Calu3 (cell line): ENCODE data around the gene MAP4K2. TPM values are rescaled to one million over a fixed set of nuclear protein-coding genes. Genes with fewer than 3 reads are reported as not detected.

ENCODE experiments used
- BruUV-seq: library from RNA; stranded (reverse); fragments of 400-500 nt; replicated peaks from 2 replicates; lab custom pipeline; 2021; lab: Mats Ljungman, UMichigan
- CTCF ChIA-PET: fragments of 300-600 bp; sonication (Branson Sonifier 250); formaldehyde crosslinking; loops from one replicate; lab custom pipeline; 2022; ENCODE audit warnings: antibody characterized with exemption; lab: Charles Lee
- DNase-seq: peaks from one replicate; pipeline ENCODE4 v3.0.0; 2022
- H3K27ac Mint-ChIP-seq: one replicate; pipeline ENCODE4 v1.8.0; 2022; ENCODE audit warnings: mixed read lengths; ENCODE audit not compliant: unreplicated experiment
- H3K27me3 Mint-ChIP-seq: one replicate; pipeline ENCODE4 v1.8.0; 2022; ENCODE audit warnings: mixed read lengths; ENCODE audit not compliant: unreplicated experiment
- H3K36me3 Mint-ChIP-seq: one replicate; pipeline ENCODE4 v1.8.0; 2022; ENCODE audit warnings: mild to moderate bottlenecking, moderate library complexity, mixed read lengths; ENCODE audit not compliant: insufficient read depth, unreplicated experiment
- H3K4me1 Mint-ChIP-seq: one replicate; pipeline ENCODE4 v1.8.0; 2022; ENCODE audit warnings: mild to moderate bottlenecking, low read depth, mixed read lengths; ENCODE audit not compliant: unreplicated experiment
- H3K4me3 Mint-ChIP-seq: one replicate; pipeline ENCODE4 v1.8.0; 2022; ENCODE audit warnings: mild to moderate bottlenecking, low read depth, moderate library complexity, mixed read lengths; ENCODE audit not compliant: unreplicated experiment
- H3K9me3 Mint-ChIP-seq: one replicate; pipeline ENCODE4 v1.8.0; 2022; ENCODE audit warnings: low read depth, mixed read lengths; ENCODE audit not compliant: unreplicated experiment
- CTCF ChIP-seq: fragments of 200-600 bp; IDR thresholded peaks from one replicate; pipeline ENCODE4 v1.8.0; 2022; ENCODE audit warnings: antibody characterized with exemption; ENCODE audit not compliant: unreplicated experiment
- intact Hi-C: fragments of 100-400 bp; cut with micrococcal nuclease; formaldehyde crosslinking; loops from one replicate; pipeline ENCODE4 v1.10.0; 2022; ENCODE audit not compliant: unreplicated experiment
- total RNA-seq: library from RNA; stranded (reverse); gene quantifications from 2 replicates; pipeline ENCODE4 v1.2.3, GENCODE V29; 2022

The MAP4K2 gene
- total RNA-seq, 1 experiment from 2014 or later: 17.4 TPM

GRCh38 chr11:64759722-64760719 is 43.0 kb downstream of the MAP4K2 start, which contains the start of gene PYGM:
TSS of gene PYGM (minus strand) at chr11:64759974. CDS start at chr11:64759898, 76 bp downstream.
- no peak for TF ChIP-seq CTCF
- Mint-ChIP-seq H3K27me3 (no peaks in the 10 kb centered on the region), H3K4me1 (peaks cover 18% of the 10 kb centered on the region), H3K9me3 (no peaks in the 10 kb centered on the region), H3K4me3 (no peak within 1 kb of the TSS), H3K36me3 (peaks cover 47% of the 10 kb centered on the region), H3K27ac (no peak within 1 kb of the TSS)
- no TSS peak for BruUV-seq
- CTCF ChIA-PET: interaction anchor here (0.6 kb wide), 1 partner anchor 44 kb away, joined by 3 read pairs; no protein-coding TSS in a partner anchor
- DNase-seq: no peak
- intact Hi-C loops: no loop called here

GRCh38 chr11:64759131-64759721 is 43.8 kb downstream of the MAP4K2 start:
- Mint-ChIP-seq H3K27me3 (no peaks in the 10 kb centered on the region), H3K9me3 (no peaks in the 10 kb centered on the region), H3K27ac (no peak overlapping the region), H3K36me3 (peaks cover 39% of the 10 kb centered on the region), H3K4me3 (no peak overlapping the region), H3K4me1 (peaks cover 10% of the 10 kb centered on the region)
- TF ChIP-seq CTCF: no peak
- no peak for DNase-seq
- CTCF ChIA-PET: interaction anchor here (0.6 kb wide), 1 partner anchor 45 kb away, joined by 3 read pairs; no protein-coding TSS in a partner anchor
- no TSS peak for BruUV-seq
- intact Hi-C loops: no loop called here

- DNase-seq: no peak
- Mint-ChIP-seq H3K4me1 (peaks cover 8% of the 10 kb centered on the region), H3K9me3 (no peaks in the 10 kb centered on the region), H3K4me3 (no peak overlapping the region), H3K36me3 (peaks cover 33% of the 10 kb centered on the region), H3K27ac (no peak overlapping the region), H3K27me3 (no peaks in the 10 kb centered on the region)
- CTCF ChIA-PET: no interaction called here
- intact Hi-C loops: no loop called here
- BruUV-seq: no TSS peak
- no peak for TF ChIP-seq CTCF
These were observed 44.5 kb downstream of the MAP4K2 start for GRCh38 chr11:64758330-64759079.

GRCh38 chr11:64757549-64758329 is 45.3 kb downstream of the MAP4K2 start:
- no peak for TF ChIP-seq CTCF
- CTCF ChIA-PET: no interaction called here
- Mint-ChIP-seq H3K27me3 (no peaks in the 10 kb centered on the region), H3K4me1 (peaks cover 5% of the 10 kb centered on the region), H3K4me3 (no peak overlapping the region), H3K36me3 (peaks cover 27% of the 10 kb centered on the region), H3K9me3 (no peaks in the 10 kb centered on the region), H3K27ac (no peak overlapping the region)
- no peak for DNase-seq
- intact Hi-C loops: no loop called here
- no TSS peak for BruUV-seq
